ENCODE results near the gene MT3.

Gene MT3

GRCh38 chr16:56549744-56550385, 39.5 kb upstream of the MT3 start:
- H3K36me3 ChIP-seq (ENCODE audit: control insufficient read depth, low read length), result no peaks in the 10 kb centered on the region
- no peak overlapping the region for H3K4me3 ChIP-seq (ENCODE audit: low read length)
- H3K4me1 ChIP-seq (ENCODE audit: control insufficient read depth, low read length), result no peaks in the 10 kb centered on the region
- H3K9me2 ChIP-seq (replicated peaks; ENCODE audit: control insufficient read depth, low read length), result no peaks in the 10 kb centered on the region
- TF ChIP-seq EZH2phosphoT487 (IDR thresholded peaks at IDR 0.05; ENCODE audit: borderline replicate concordance, low read length), result no peak
- TF ChIP-seq CTCF (IDR thresholded peaks at IDR 0.05; ENCODE audit: low read depth, low read length, poor library complexity, severe bottlenecking), result no peak
- no peaks in the 10 kb centered on the region; the same call in 1 of the 2 replicates for H4K20me1 ChIP-seq (ENCODE audit: control insufficient read depth, insufficient read depth, low read depth, low read length)
- no peaks in the 10 kb centered on the region for H3F3A ChIP-seq (ENCODE audit: control insufficient read depth, insufficient read depth)
- H3K79me2 ChIP-seq (ENCODE audit: control insufficient read depth, low read length), result no peaks in the 10 kb centered on the region
- H3K27me3 ChIP-seq (ENCODE audit: control insufficient read depth, low read length), result peaks cover 20% of the 10 kb centered on the region; the same call in 1 of the 2 replicates
- H3K4me2 ChIP-seq (ENCODE audit: low read length), result no peak overlapping the region
- no peaks in the 10 kb centered on the region for H3K9me3 ChIP-seq (ENCODE audit: control insufficient read depth, insufficient read depth, low read length)
- no peak overlapping the region for H3K27ac ChIP-seq (ENCODE audit: low read depth, low read length)

DNA sequence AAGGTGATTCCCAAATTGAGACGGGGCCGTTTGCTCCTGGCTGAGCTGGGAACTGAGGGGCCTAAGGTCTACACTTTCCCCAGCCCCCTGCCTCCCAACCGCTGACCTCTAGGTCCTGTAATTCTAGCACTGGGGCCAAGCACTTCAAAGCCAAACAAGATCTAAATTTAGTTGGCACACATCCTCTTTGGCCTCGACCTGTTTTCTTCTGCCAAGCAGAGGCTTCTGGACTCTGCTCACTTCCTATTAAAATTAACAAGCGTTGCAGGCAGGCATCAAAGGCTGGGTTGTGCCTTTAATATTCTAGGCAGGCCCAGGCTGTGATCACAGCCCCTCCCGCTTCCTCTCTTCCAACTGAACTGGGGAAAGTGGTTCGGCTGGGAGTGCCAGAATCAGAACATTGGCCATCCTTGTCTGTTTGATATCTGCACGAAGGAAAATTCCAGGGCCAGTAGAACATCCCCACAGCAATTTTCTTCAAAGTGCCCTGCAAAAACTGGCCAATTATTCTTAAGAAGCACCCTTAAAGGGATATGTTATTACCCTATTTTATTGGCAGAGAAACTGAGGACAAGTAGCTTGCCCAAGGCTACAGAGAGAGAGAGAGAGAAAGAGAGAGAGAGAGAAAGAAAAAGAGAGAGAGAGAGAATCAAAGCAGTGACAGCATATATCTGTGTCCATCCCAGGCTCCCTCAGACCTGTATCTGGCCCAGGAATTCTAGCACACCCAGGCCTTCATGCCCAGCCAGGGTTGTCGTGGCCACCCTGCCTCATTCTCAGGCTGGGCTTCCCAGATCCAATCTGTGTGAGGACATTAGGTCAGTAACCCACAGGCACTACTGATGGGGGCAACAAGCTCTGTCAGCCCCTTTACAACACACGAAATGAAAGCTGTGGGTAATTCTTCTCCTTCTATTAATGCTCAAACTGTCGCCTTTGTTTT, 37.3 kb upstream of the MT3 start:
- TF ChIP-seq CTCF (IDR thresholded peaks at IDR 0.05; ENCODE audit: low read depth, low read length, poor library complexity, severe bottlenecking) (no peak), EZH2phosphoT487 (IDR thresholded peaks at IDR 0.05; ENCODE audit: borderline replicate concordance, low read length) (no peak)
- Histone ChIP-seq H4K20me1 (ENCODE audit: control insufficient read depth, insufficient read depth, low read depth, low read length) (no peaks in the 10 kb centered on the region; the same call in 1 of the 2 replicates), H3K9me2 (replicated peaks; ENCODE audit: control insufficient read depth, low read length) (no peaks in the 10 kb centered on the region), H3K4me2 (ENCODE audit: low read length) (no peak overlapping the region), H3K27ac (ENCODE audit: low read depth, low read length) (no peak overlapping the region), H3K4me1 (ENCODE audit: control insufficient read depth, low read length) (no peaks in the 10 kb centered on the region), H3K36me3 (ENCODE audit: control insufficient read depth, low read length) (no peaks in the 10 kb centered on the region), H3K79me2 (ENCODE audit: control insufficient read depth, low read length) (no peaks in the 10 kb centered on the region), H3K4me3 (ENCODE audit: low read length) (no peak overlapping the region), H3K9me3 (ENCODE audit: control insufficient read depth, insufficient read depth, low read length) (no peaks in the 10 kb centered on the region), H3K27me3 (ENCODE audit: control insufficient read depth, low read length) (peaks cover 24% of the 10 kb centered on the region; the same call in 1 of the 2 replicates), H3F3A (ENCODE audit: control insufficient read depth, insufficient read depth) (no peaks in the 10 kb centered on the region)

DNA sequence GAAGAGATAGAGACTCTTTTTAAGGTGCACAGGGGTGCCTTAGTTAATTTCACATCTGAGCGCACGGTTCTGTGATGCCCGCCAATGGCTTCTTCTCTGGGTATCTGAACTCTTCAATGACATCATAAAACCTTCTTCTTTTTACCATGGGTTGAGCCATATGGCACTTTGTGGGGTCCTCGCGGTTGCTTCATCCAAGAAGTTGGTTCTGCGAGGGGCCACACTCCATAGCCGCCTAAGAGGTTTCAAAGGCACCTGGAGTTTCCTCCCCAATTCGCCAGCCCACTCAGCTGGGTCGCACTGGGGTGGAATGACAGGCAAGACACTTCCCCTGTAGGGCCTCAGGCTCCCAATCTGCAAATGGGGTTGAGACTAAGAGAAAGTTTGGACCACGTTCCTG, 34.9 kb upstream of the MT3 start:
- Histone ChIP-seq H3K9me3 (ENCODE audit: control insufficient read depth, insufficient read depth, low read length) (no peaks in the 10 kb centered on the region), H4K20me1 (ENCODE audit: control insufficient read depth, insufficient read depth, low read depth, low read length) (no peaks in the 10 kb centered on the region; the same call in 1 of the 2 replicates), H3K36me3 (ENCODE audit: control insufficient read depth, low read length) (no peaks in the 10 kb centered on the region), H3K79me2 (ENCODE audit: control insufficient read depth, low read length) (no peaks in the 10 kb centered on the region), H3K4me3 (ENCODE audit: low read length) (no peak overlapping the region), H3K27ac (ENCODE audit: low read depth, low read length) (no peak overlapping the region), H3K9me2 (replicated peaks; ENCODE audit: control insufficient read depth, low read length) (no peaks in the 10 kb centered on the region), H3K27me3 (ENCODE audit: control insufficient read depth, low read length) (peaks cover 25% of the 10 kb centered on the region; the same call in 1 of the 2 replicates), H3F3A (ENCODE audit: control insufficient read depth, insufficient read depth) (no peaks in the 10 kb centered on the region), H3K4me1 (ENCODE audit: control insufficient read depth, low read length) (no peaks in the 10 kb centered on the region), H3K4me2 (ENCODE audit: low read length) (no peak overlapping the region)
- TF ChIP-seq EZH2phosphoT487 (IDR thresholded peaks at IDR 0.05; ENCODE audit: borderline replicate concordance, low read length) (no peak), CTCF (IDR thresholded peaks at IDR 0.05; ENCODE audit: low read depth, low read length, poor library complexity, severe bottlenecking) (no peak)

All from DOHH2 (cell line).